ENCODE measurements around the gene OSBPL3.

The OSBPL3 gene

DNA sequence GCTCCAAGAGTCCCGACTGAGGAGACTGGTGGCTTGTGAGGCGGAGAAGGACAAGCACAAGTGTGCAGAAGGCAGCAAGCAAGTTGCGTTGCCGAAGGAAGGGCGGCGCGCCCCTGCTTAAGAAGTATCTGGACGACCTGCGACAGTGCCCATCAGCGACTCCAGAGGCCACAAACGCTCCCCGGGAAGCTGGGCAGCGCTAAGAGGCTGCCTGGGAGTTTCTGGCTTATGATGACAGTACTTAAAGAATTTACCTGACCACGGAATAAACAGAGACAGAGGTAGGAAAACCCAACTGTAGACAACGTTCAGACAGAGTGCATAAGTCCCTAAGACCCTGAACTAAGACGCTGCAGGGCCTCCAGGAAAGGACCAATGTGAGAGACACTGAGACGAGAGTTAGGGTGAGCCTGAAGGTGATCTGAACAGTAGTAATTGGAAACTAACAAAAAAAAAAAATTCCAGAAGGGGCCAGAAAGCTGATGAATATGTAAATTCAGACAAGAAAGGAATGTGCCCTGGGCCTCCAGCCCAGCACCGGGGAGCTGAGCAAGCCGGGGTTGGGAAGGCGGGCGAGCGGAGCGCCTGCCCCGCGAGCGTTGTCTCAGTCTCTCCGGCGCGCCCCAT is 1.0 kb downstream of the OSBPL3 start:
- DNase-seq = no peak

GRCh38 chr7:24975644-24976260 is 4.2 kb downstream of the OSBPL3 start:
- DNase-seq = no peak

DNA sequence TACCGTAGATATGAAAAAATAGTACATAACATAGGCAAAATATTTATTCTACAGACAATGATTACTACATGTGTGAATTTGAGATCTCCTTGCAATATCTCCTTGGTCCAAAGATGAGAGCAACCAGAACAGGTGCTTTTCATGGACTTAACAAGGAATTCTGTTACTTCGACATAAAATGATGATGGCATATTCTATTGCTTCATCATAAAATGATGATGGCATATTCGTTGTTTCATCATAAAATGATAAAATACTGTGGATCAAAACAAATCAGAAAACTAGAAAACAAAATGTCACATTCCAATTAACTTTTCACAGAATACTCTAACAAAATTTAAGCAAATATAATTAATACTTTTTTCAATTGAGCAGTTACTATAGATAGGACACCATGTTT is 4.8 kb downstream of the OSBPL3 start:
- DNase-seq = no peak

- DNase-seq = no peak
Measured at GRCh38 chr7:24974026-24974832, 5.7 kb downstream of the OSBPL3 start.

GRCh38 chr7:24972991-24973390 is 7.0 kb downstream of the OSBPL3 start:
- DNase-seq = no peak

- DNase-seq = no peak
Measured at GRCh38 chr7:24972166-24972477, 7.9 kb downstream of the OSBPL3 start.

DNA sequence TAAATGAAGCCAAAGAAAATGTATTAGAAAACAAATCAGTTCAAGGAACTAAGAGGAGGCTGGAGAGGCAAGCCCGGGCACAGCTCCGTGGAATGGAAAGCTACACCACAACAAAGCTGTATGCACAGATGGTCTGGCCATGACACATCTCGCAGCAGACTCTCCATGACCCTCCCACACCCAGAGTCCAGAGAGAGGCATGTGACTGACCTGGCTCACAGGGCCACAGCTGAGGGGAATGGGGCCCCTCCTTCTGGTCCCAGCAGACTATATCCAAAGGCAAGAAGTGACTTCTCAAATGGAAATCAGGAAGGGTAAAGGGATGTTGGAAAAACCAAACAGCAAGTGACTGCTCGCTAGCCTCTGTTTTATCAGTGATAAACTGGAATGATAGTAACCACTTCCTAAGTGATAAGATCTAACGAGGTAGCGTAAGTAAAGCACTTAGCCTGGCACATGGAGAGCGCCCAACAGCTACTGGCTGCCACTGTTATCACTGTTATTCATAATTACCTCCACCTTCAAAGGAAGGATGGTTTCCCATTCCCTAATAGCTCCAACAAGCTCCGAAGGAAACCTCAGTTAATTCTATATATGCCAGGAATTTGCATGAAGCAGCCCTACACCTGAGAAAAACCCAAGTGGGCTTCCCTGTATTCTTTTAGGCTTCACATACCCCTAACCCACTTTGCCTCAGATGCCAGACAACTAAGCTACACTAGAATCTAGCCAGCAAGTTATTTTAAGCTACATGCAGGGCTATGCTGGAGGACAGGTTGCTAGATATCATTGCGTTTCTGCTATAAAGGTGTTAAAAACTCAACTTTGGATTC is 8.4 kb downstream of the OSBPL3 start:
- no peak for DNase-seq

DNA sequence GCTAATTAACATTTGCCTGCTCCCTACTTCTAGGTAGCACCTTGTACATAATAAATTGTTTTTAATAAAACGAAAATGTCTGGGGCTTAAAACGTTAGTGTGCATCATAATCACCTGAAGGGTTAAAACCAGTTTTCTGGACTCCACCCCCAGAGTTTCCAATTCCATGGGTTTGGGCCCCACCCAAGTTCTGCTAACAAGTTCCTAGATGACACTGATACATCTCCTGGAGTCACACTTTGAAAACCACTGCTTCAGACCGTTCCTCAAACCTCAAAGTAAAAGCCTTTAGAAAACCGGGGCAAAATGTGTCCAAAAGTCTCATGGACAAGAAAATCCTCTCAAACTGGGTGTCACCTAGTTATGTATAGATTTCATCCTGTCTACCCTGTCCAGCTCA is 9.3 kb downstream of the OSBPL3 start:
- DNase-seq = no peak

GRCh38 chr7:24968165-24968564 is 11.8 kb downstream of the OSBPL3 start:
- DNase-seq = no peak

DNA sequence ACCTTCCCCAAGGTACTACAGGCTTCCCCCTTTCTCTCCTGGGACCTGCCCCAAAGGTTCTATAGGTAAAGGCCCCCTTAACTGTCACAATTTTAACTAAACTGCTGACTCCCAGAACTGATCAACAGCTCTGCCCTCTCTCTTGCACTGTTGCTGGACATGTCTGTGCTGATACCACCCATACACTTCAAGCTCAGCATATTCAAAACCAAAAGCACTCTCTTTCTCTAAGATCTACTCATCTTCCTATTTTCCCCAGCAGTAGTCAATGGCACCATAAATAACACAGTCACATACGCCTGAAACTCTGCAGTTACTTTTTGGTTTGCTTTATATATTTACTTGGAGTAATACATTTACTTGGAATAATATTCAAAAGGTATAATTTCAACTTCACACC is 12.3 kb downstream of the OSBPL3 start:
- no peak for DNase-seq

DNA sequence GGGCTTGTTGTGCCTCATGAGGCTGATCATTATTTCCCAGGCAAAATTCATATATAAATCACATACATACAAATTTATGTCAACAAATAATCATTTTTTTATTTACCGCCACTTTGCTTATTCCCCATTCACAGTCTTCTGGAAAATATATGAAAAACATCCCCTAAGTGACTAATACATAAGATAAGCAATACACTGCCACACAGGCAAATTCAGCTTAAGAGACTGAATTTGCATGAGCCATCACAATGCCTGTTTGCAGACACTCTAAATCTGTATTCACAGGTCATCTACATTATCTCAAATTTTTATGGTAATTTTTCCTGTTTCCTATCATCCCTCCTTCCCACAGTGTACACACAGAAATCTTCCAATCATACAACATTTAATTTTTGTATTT is 13.2 kb downstream of the OSBPL3 start:
- DNase-seq = peak; percentile 38

DNA sequence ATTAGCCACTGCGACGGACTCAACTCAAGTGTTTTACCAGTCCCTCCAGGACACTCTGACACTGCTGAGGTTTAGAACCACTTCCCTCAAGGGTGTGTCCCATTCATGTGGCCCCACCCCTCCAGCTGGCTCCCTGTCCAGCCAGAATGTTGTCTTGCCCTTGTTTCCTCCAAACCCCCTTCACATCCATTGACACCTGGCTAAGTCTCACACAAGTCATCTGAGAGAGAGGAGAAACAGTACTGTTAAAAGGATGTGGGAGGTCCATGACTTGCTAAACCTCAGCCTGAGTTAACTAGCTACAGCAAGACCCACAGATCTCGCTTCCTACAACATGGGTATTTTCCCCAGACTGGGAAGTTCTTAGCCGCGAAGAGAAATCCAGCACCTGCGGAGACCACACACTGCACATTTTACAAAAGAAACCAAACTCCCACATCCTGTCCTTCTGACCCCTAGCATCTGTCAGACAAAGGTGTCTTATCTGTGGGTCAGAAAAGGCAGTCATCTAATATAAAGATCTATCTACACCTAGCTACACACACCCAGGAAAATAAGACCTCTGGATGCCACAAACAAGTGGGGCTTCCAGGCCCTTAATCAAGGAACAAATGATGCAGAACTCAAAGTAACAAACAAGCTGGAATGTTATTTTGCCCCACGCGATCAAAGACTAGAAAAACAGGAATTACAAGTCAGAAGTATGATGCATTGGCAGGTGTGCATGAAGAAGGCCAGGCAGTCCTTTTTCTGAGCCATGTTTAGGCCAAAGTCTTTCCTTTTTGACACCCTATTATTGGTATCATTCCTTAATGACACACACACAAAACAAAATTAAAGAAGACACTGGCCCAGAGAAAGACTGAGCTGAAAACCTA is 13.9 kb downstream of the OSBPL3 start:
- no peak for DNase-seq

- no peak for DNase-seq
Measured at GRCh38 chr7:24964191-24964590, 15.8 kb downstream of the OSBPL3 start.

DNA sequence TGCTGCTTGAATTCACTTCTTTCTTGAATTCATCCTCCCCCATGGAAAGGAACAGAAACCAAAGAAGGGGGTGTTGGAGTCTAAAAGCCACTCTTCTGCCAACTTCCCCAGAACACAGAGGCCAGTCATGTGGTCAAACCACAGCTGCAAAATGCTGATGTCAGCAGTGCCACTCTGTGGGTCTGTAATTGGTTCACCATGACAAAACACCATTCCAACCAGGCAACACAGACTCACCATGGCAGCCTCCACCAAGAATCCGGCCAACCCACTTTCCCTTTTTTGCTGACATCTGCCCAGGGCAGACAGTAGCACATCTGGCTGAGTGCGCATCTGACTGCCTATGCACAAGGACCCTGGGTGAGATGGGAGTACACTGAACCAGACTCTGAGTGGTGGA is 16.8 kb downstream of the OSBPL3 start:
- no peak for DNase-seq

- no peak for DNase-seq
Measured at GRCh38 chr7:24962418-24962962, 17.5 kb downstream of the OSBPL3 start.

DNA sequence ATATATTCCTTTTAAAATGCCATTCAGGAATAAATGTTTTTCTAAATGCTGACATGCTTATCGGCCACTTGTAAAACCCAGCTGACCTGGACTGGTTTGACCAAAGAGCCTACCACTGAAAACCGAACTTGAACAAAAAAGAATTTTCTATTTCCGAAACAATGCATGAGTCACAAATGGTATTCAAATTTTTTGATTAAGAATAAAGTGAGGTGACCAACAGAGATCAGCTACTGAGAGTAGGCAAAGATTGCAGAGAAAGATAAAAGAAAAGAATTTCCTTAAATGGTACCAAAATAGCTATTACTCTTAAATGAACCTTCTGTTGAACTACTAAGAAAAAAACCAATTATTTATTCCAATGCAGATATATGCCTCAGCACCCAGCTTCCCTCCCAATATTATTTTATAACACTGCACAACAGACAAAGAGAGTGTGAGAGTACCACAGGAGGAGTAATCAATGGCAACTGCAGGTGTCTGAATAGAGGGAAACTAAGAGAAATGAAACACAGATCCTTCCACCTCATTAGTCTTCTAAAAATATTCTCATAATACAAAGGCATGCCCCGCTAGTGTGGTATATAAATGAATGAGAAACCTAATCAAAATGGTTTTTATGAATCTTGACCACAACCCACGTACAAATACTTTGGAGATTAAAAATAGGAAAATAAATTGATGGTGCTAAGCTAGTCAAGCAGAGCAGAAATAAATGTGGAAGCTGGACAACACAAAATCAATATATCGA is 20.1 kb downstream of the OSBPL3 start:
- DNase-seq = no peak

- no peak for DNase-seq
Measured at GRCh38 chr7:24958399-24958798, 21.6 kb downstream of the OSBPL3 start.

- DNase-seq = no peak
Measured at GRCh38 chr7:24956021-24956420, 24.0 kb downstream of the OSBPL3 start.

DNA sequence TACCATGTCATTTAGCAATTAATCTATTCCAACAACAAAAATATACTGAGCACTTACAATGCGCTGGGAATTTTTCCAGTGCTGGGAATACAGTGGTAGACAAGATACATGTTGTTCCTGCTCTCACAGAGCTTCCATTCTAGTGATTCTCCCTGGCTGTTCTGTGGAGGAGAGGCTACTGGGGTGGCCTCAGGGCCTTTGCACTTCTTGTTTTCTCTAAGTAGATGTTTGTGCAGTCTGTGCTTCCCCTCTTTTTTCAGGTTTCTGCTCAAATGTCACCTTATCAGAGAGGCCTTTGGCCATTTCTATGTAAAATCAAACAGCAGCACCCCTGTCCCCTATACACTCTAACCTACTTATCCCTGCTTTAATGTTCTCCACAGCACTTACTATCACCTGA is 24.7 kb downstream of the OSBPL3 start:
- DNase-seq = no peak

DNA sequence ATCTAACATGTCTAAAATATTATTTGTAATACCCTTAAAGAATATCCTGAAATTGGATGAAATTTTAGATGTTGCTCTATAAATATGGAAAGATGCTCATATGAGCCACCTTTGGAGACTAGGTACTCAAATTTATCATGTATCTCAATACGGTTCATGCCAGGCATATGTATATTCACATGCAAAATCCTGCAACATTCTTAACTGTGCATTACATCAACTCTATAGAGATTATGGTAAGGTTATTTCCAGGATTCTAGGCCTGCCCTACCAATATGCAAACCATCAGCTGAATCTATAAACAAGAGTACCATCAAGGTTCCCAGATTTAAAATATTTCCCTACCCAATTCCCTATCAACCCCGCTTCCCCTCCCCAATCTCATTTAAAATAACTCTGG is 27.5 kb downstream of the OSBPL3 start:
- no peak for DNase-seq

- DNase-seq = no peak
Measured at GRCh38 chr7:24951441-24951980, 28.5 kb downstream of the OSBPL3 start.
